H1 (cell line): ENCODE measurements around the gene CTDP1. TPM values are rescaled to one million over a fixed set of nuclear protein-coding genes. Genes with fewer than 3 reads are reported as not detected.

ENCODE experiments used
- CTCF ChIA-PET: fragments of 300-600 bp; sonication (Branson Sonifier 250); formaldehyde crosslinking; loops from one replicate; lab custom pipeline; 2021; ENCODE audit not compliant: partially characterized antibody; lab: Charles Lee
- POLR2A ChIA-PET: fragments of 300-600 bp; sonication (Branson Sonifier 250); formaldehyde crosslinking; loops from one replicate; lab custom pipeline; 2021; ENCODE audit warnings: inconsistent platforms; ENCODE audit not compliant: partially characterized antibody; lab: Charles Lee
- DNase-seq, 2 experiments: peaks; one replicate each; pipeline versions ENCODE4 v3.0.0 to v3.0.0-alpha.2; 2010 to 2022; ENCODE audit warnings: low spot score in 2 of 2, low read depth in 1 of 2, mixed read lengths in 1 of 2
- FAIRE-seq: peaks from 2 replicates; lab custom pipeline; 2011; peaks lifted over from hg19 to GRCh38; lab: Jason Lieb, UNC
- H2AFZ ChIP-seq: 2 replicates; pipeline ENCODE4 v1.8.1; 2012; ENCODE audit warnings: low read length, inconsistent platforms
- H2AK5ac ChIP-seq: 2 replicates; pipeline ENCODE4 v1.6.1; 2013; ENCODE audit warnings: low read depth, low read length
- H2BK120ac ChIP-seq: replicated peaks from 2 replicates; pipeline ENCODE3; 2013; ENCODE audit warnings: low read depth, low read length, inconsistent platforms
- H2BK12ac ChIP-seq: 2 replicates; pipeline ENCODE4 v1.6.1; 2013; ENCODE audit warnings: low read depth, low read length
- H2BK15ac ChIP-seq: 2 replicates; pipeline ENCODE4 v1.6.1; 2013; ENCODE audit warnings: low read length
- H2BK20ac ChIP-seq: 2 replicates; pipeline ENCODE4 v1.6.1; 2013; ENCODE audit warnings: low read length
- H2BK5ac ChIP-seq: 2 replicates; pipeline ENCODE4 v1.6.1; 2013; ENCODE audit warnings: low read depth, low read length
- H3K14ac ChIP-seq: 2 replicates; pipeline ENCODE4 v1.6.1; 2013; ENCODE audit warnings: inconsistent platforms; ENCODE audit not compliant: insufficient read length
- H3K18ac ChIP-seq: 2 replicates; pipeline ENCODE4 v1.6.1; 2013; ENCODE audit warnings: low read length; ENCODE audit errors: extremely low read depth
- H3K23ac ChIP-seq: 2 replicates; pipeline ENCODE4 v1.6.1; 2013; ENCODE audit warnings: inconsistent platforms; ENCODE audit not compliant: insufficient read length
- H3K23me2 ChIP-seq: 2 replicates; pipeline ENCODE4 v1.6.1; 2013; ENCODE audit warnings: low read depth, low read length
- H3K27ac ChIP-seq: 2 replicates; pipeline ENCODE4 v1.6.1; 2011; ENCODE audit warnings: low read depth, low read length, inconsistent platforms
- H3K27me3 ChIP-seq, 4 experiments: replicated peaks in 1 of 4; 1 replicate in 1 of 4; 2 replicates in 3 of 4; pipeline versions ENCODE4 v1.6.1 to v1.8.1; 2011 to 2013; ENCODE audit warnings: low read length in 3 of 4, mild to moderate bottlenecking in 3 of 4, inconsistent platforms in 2 of 4, mixed read lengths in 2 of 4, moderate library complexity in 1 of 4; ENCODE audit not compliant: control insufficient read depth in 3 of 4, insufficient read depth in 3 of 4; ENCODE audit errors: extremely low read depth in 1 of 4
- H3K36me3 ChIP-seq, 4 experiments: 2 replicates each; pipeline versions ENCODE4 v1.6.1 to v1.8.1; 2011 to 2013; ENCODE audit warnings: mild to moderate bottlenecking in 4 of 4, low read length in 3 of 4, moderate library complexity in 2 of 4, control low read depth in 1 of 4, inconsistent platforms in 1 of 4; ENCODE audit not compliant: insufficient read depth in 4 of 4, control insufficient read depth in 2 of 4
- H3K4ac ChIP-seq: replicated peaks from 2 replicates; pipeline ENCODE3; 2013; ENCODE audit warnings: low read length, low read depth, mixed read lengths, inconsistent platforms; ENCODE audit not compliant: insufficient read length
- H3K4me1 ChIP-seq, 4 experiments: replicated peaks in 1 of 4; 1 replicate in 1 of 4; 2 replicates in 3 of 4; pipeline versions ENCODE4 v1.6.1 to v1.8.1; 2011 to 2013; ENCODE audit warnings: low read length in 3 of 4, inconsistent platforms in 2 of 4, mixed read lengths in 1 of 4; ENCODE audit not compliant: insufficient read depth in 4 of 4, control insufficient read depth in 3 of 4
- H3K4me2 ChIP-seq, 2 experiments: 2 replicates each; pipeline versions ENCODE4 v1.6.1 to v1.8.1; 2011 to 2013; ENCODE audit warnings: low read depth in 2 of 2, low read length in 2 of 2, control low read depth in 1 of 2, inconsistent platforms in 1 of 2, mild to moderate bottlenecking in 1 of 2; ENCODE audit not compliant: insufficient read depth in 1 of 2
- H3K4me3 ChIP-seq, 4 experiments: fragments of 200-600, 300-600 bp in 1 of 4; sonication (generic), shearing (Covaris generic), sonication (Bioruptor Twin) in 1 of 4; 2 replicates each; pipeline versions ENCODE4 v1.5.1 to v1.8.1; 2011 to 2016; ENCODE audit warnings: low read length in 4 of 4, low read depth in 3 of 4, control low read depth in 2 of 4, inconsistent platforms in 2 of 4, mild to moderate bottlenecking in 2 of 4, mixed read lengths in 1 of 4, moderate library complexity in 1 of 4; ENCODE audit not compliant: insufficient read depth in 2 of 4; ENCODE audit errors: extremely low read depth in 1 of 4
- H3K56ac ChIP-seq: replicated peaks from 2 replicates; pipeline ENCODE3; 2013; ENCODE audit warnings: low read depth, mild to moderate bottlenecking, mixed read lengths, low read length, inconsistent platforms; ENCODE audit not compliant: insufficient read length
- H3K79me1 ChIP-seq: 2 replicates; pipeline ENCODE4 v1.6.1; 2013; ENCODE audit warnings: low read depth, low read length, control low read depth
- H3K79me2 ChIP-seq, 2 experiments: 2 replicates each; pipeline versions ENCODE4 v1.6.1 to v1.8.1; 2012 to 2013; ENCODE audit warnings: low read length in 2 of 2, mild to moderate bottlenecking in 2 of 2, inconsistent platforms in 1 of 2; ENCODE audit not compliant: insufficient read depth in 2 of 2, control insufficient read depth in 1 of 2
- H3K9ac ChIP-seq, 4 experiments: replicated peaks in 1 of 4; 1 replicate in 1 of 4; 2 replicates in 3 of 4; pipeline versions ENCODE4 v1.6.1 to v1.8.1; 2011 to 2013; ENCODE audit warnings: low read depth in 3 of 4, low read length in 3 of 4, control low read depth in 2 of 4, mild to moderate bottlenecking in 2 of 4, moderate library complexity in 2 of 4, inconsistent platforms in 1 of 4; ENCODE audit errors: extremely low read depth in 1 of 4
- H3K9me3 ChIP-seq, 2 experiments: 2 replicates each; pipeline versions ENCODE4 v1.6.1 to v1.8.1; 2012 to 2013; ENCODE audit warnings: mild to moderate bottlenecking in 2 of 2, moderate library complexity in 2 of 2, control low read depth in 1 of 2, inconsistent platforms in 1 of 2, low read depth in 1 of 2, low read length in 1 of 2, mixed read lengths in 1 of 2; ENCODE audit not compliant: insufficient read depth in 2 of 2
- H4K20me1 ChIP-seq, 2 experiments: replicated peaks in 1 of 2; 2 replicates each; pipeline versions ENCODE3 to v1.8.1; 2011 to 2013; ENCODE audit warnings: inconsistent platforms in 2 of 2, low read length in 2 of 2, mild to moderate bottlenecking in 1 of 2; ENCODE audit not compliant: insufficient read depth in 2 of 2, control insufficient read depth in 1 of 2
- H4K5ac ChIP-seq: 2 replicates; pipeline ENCODE4 v1.6.1; 2013; ENCODE audit warnings: low read length, low read depth, mixed read lengths, inconsistent platforms; ENCODE audit not compliant: insufficient read length
- H4K8ac ChIP-seq: 2 replicates; pipeline ENCODE4 v1.8.0; 2013; ENCODE audit warnings: mild to moderate bottlenecking, moderate library complexity, low read length, inconsistent platforms; ENCODE audit not compliant: insufficient read depth; ENCODE audit errors: extremely low read depth
- H4K91ac ChIP-seq: replicated peaks from 2 replicates; pipeline ENCODE3; 2013; ENCODE audit warnings: low read length, mixed read lengths, inconsistent platforms; ENCODE audit not compliant: insufficient read length
- BCL11A ChIP-seq, 2 experiments: IDR thresholded peaks; one replicate each; pipeline ENCODE4 v1.6.1; 2011; ENCODE audit warnings: low read depth in 2 of 2, low read length in 2 of 2, mild to moderate bottlenecking in 2 of 2
- SIX5 ChIP-seq: IDR thresholded peaks from 2 replicates; pipeline ENCODE4 v1.6.1; 2011; ENCODE audit warnings: mild to moderate bottlenecking, low read depth, low read length
- SUZ12 ChIP-seq: fragments of 200-600 bp; sonication (generic); IDR thresholded peaks from 2 replicates; pipeline ENCODE4 v1.6.1; 2012; ENCODE audit warnings: mild to moderate bottlenecking, inconsistent platforms, low read length, moderate library complexity, mixed read lengths
- TAF1 ChIP-seq: IDR thresholded peaks from 2 replicates; pipeline ENCODE4 v1.6.1; 2011; ENCODE audit warnings: mild to moderate bottlenecking, low read depth, low read length
- TAF7 ChIP-seq: optimal IDR thresholded peaks from 2 replicates; pipeline ENCODE3; 2011; ENCODE audit warnings: low read depth, mild to moderate bottlenecking, inconsistent platforms, low read length, moderate library complexity, borderline replicate concordance
- WGBS, 2 experiments: shearing (Covaris generic) in 1 of 2; methylation state at CpG; one replicate each; pipeline versions ENCODE4 v1.1.6 to v1.1.7; 2013 to 2015; ENCODE audit warnings: low lambda C conversion rate in 2 of 2, mixed read lengths in 2 of 2, inconsistent platforms in 1 of 2, low coverage in 1 of 2, missing lambda C conversion rate in 1 of 2; ENCODE audit not compliant: insufficient replicate concordance in 2 of 2, insufficient coverage in 1 of 2, insufficient read length in 1 of 2; ENCODE audit errors: extremely low coverage in 1 of 2, missing lambda C conversion rate in 1 of 2; 5-methylcytosine and 5-hydroxymethylcytosine counted together
- polyA plus RNA-seq, 7 experiments: library from polyadenylated mRNA; depleted of rRNA in 3 of 7; stranded (reverse) in 5 of 7; unstranded in 2 of 7; fragments of >200 nt in 5 of 7; fragments of 200-250 nt in 2 of 7; gene quantifications; 1 replicate in 5 of 7; 2 replicates in 1 of 7; 4 replicates in 1 of 7; pipeline versions ENCODE4 v1.2.1 to v1.2.3, GENCODE V29; 2011 to 2013; ENCODE audit warnings: missing spikeins in 2 of 7, mixed read lengths in 2 of 7
- total RNA-seq: library from RNA; stranded (reverse); fragmentation: NEBNext Ultra II Directional; extraction: Animal tissue kit (Norgen Biotek cat#: 25700); gene quantifications from 2 replicates; pipeline ENCODE4 v1.2.1, GENCODE V29; 2021
- TF ChIP-seq, protein P1 (sequence below): IDR thresholded peaks from 2 replicates; pipeline ENCODE4 v1.6.1; 2011; ENCODE audit warnings: low read length, improper control_type of control experiment

Gene CTDP1
- total and polyA plus RNA-seq, 2 of the 8 experiments (the other 6 are each of a cell fraction or from before 2014, with no cell fraction given): 16.6 to 37.0 TPM

- WGBS, 2 experiments: 84% methylated on average over 5 of the region's 6 CpGs; no CpG with 5 or more reads in 1 of the 2 experiments
- no peaks in the 10 kb centered on the region for H3K23me2 ChIP-seq
Observed at GRCh38 chr18:79690071-79690470, 10.5 kb downstream of the CTDP1 start.

More at GRCh38 chr18:79690071-79690470, 10.5 kb downstream of the CTDP1 start:
- Histone ChIP-seq H3K4me1 (no peaks in the 10 kb centered on the region; a peak in 2 of 7 replicates), H2BK12ac (no peak overlapping the region), H3K79me2 (peaks cover 4 to 71% of the 10 kb centered on the region in 2 experiments), H2BK20ac (no peak overlapping the region), H3K4me3 (no peak overlapping the region), H3K27me3 (no peaks in the 10 kb centered on the region), H2BK5ac (no peak overlapping the region), H3K27ac (no peak overlapping the region), H3K36me3 (no peaks in the 10 kb centered on the region; a peak in 1 of 8 replicates), H3K79me1 (peaks cover 21% of the 10 kb centered on the region), H2BK15ac (no peak overlapping the region), H3K9ac (no peak overlapping the region), H3K9me3 (no peaks in the 10 kb centered on the region), H3K18ac (no peak overlapping the region), H4K5ac (no peak overlapping the region), H4K91ac (no peak overlapping the region), H4K8ac (no peak overlapping the region), H4K20me1 (peaks cover 14 to 20% of the 10 kb centered on the region in 2 experiments), H2BK120ac (no peak overlapping the region), H3K14ac (no peak overlapping the region), H3K4me2 (no peak overlapping the region), H2AFZ (no peak overlapping the region), H2AK5ac (no peak overlapping the region), H3K4ac (no peak overlapping the region), H3K23ac (no peak overlapping the region), H3K56ac (no peak overlapping the region)
- TF ChIP-seq SIX5: no peak
- TF ChIP-seq TAF1: no peak
- TF ChIP-seq, protein P1, sequence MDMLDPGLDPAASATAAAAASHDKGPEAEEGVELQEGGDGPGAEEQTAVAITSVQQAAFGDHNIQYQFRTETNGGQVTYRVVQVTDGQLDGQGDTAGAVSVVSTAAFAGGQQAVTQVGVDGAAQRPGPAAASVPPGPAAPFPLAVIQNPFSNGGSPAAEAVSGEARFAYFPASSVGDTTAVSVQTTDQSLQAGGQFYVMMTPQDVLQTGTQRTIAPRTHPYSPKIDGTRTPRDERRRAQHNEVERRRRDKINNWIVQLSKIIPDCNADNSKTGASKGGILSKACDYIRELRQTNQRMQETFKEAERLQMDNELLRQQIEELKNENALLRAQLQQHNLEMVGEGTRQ: no peak
- no peak for TF ChIP-seq BCL11A (IDR thresholded peaks at IDR 0.05; ENCODE audit: low read depth in 2 of 2, low read length in 2 of 2)
- TF ChIP-seq SUZ12: no peak
- no peak for TF ChIP-seq TAF7
- ChIA-PET POLR2A (no interaction called here), CTCF (interaction anchor here (0.7 to 1.4 kb wide), 3 partner anchors 25 to 468 kb away, joined by 3 read pairs; no protein-coding TSS in a partner anchor)
- no peak for DNase-seq
- FAIRE-seq: no peak
